Stimulated activated CD4-positive, alpha-beta T cell treated with anti-CD3 and anti-CD28 coated beads, Interleukin-15, amount 100 ng/mL, for 1 hour (primary cell): Measurements from ENCODE around the gene DRD4.

Source experiments
- DNase-seq, 2 donors: peaks; one replicate each; pipeline ENCODE4 v3.0.0-alpha.2; 2020; ENCODE audit warnings: low read depth in 1 of 2, low spot score in 1 of 2

The DRD4 gene

DNA sequence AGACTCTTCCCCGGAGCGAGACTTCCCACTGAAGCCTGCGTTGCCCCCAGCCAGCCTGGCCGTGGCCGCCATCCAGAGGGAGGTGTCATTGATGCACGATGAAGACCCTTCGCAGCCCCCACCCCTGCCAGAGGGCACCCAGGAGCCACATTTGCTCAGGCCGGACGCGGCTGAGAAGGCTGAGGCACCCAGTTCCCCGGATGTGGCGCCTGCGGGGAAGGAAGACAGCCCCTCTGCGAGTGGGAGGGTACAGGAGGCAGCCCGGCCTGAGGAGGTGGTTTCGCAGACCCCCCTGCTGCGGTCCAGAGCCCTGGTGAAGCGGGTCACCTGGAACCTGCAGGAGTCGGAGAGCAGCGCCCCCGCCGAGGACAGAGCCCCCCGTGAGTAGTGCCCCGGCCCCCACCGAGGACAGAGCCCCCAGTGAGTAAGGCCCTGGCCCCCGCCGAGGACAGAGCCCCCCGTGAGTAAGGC is 27.7 kb upstream of the DRD4 start:
- DNase-seq: no peak

GRCh38 chr11:610146-610801 is 26.8 kb upstream of the DRD4 start:
- no peak for DNase-seq

- DNase-seq: no peak
Measured at GRCh38 chr11:611001-611996, 25.8 kb upstream of the DRD4 start.

- no peak for DNase-seq
Measured at GRCh38 chr11:612201-612960, 24.7 kb upstream of the DRD4 start.

GRCh38 chr11:612961-613300 is 24.1 kb upstream of the DRD4 start:
- no peak for DNase-seq

- peak; percentile 63 to 70 for DNase-seq
Measured at GRCh38 chr11:613369-613968, 23.6 kb upstream of the DRD4 start.

DNA sequence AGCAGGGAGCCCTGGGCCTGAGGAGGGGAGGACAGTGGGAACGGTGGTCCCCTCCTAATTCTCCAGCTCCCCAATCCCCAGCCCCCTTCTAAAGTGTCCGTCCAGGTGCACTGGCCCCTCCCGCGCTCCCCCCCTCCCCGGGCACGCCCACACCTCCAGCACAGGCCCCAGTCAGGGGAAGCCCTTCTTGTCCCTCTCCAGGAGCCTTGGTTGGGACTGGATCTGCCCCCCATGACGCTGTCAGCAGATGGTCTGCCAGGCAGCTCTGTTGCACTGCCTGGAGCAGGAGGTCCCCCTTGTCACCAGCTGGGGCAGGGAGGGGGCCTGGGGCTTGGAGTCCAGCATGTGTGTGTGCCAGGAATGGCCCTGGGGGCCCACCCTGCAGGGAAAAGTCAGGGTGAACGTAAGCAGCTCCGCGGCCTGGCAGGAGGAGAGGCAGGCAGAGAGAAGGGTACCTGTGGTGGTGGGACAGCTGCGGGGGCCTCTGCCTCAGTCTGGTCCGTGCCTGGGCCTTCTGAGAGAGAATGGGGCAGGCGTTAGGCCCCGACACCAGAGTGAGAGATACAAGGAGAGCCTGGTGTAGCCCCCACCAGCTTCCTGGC is 22.9 kb upstream of the DRD4 start:
- no peak for DNase-seq

- DNase-seq: no peak
Measured at GRCh38 chr11:614623-615503, 22.2 kb upstream of the DRD4 start.

DNA sequence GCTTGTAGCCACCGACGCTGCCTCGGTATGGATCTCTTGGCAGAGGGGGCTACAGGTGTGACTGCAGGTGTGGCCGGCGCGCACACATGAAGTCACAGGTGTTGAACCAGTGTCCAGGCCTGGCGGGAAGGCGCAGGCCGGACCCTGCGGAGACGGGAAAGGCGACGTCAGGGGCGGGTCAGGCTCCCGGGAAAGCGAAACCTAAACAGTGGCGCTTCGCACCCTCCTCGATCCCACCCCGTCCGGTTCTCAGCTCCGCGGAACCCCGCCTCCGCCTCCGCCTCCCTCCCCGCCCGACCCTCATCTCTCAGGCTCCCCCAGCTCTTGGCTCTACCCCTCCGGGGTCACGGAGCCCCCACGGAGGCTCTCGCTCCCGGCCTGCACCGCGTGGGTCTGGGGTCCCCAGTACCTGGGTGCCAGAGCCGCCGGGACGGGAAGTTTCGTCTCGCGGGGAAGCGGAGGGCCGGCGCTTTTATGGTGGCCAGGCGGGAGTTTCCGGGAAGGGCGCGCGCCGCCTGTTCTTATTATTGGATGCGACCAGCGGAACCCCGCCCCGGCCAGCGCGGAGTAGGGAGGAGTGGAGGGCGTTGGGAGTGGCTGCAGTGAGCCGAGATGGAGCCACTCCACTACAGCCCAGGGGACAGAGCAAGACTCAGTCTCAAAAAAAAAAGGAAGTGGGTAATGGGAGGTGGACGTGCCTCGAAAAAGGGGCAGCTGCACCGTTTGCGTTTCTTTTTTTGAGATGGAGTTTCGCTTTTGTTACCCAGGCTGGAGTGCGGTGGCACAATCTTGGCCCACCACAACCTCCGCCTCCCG is 21.4 kb upstream of the DRD4 start, which contains the start of gene IRF7:
Gene IRF7 (minus strand): TSS at position 447 of the 816 bp plus-strand sequence. CDS start 586 bp downstream, outside the sequence.
- DNase-seq: peak; percentile 66 to 70

- no peak for DNase-seq
Measured at GRCh38 chr11:616320-617198, 20.5 kb upstream of the DRD4 start.

GRCh38 chr11:617199-617911 is 19.7 kb upstream of the DRD4 start:
- DNase-seq: no peak

DNA sequence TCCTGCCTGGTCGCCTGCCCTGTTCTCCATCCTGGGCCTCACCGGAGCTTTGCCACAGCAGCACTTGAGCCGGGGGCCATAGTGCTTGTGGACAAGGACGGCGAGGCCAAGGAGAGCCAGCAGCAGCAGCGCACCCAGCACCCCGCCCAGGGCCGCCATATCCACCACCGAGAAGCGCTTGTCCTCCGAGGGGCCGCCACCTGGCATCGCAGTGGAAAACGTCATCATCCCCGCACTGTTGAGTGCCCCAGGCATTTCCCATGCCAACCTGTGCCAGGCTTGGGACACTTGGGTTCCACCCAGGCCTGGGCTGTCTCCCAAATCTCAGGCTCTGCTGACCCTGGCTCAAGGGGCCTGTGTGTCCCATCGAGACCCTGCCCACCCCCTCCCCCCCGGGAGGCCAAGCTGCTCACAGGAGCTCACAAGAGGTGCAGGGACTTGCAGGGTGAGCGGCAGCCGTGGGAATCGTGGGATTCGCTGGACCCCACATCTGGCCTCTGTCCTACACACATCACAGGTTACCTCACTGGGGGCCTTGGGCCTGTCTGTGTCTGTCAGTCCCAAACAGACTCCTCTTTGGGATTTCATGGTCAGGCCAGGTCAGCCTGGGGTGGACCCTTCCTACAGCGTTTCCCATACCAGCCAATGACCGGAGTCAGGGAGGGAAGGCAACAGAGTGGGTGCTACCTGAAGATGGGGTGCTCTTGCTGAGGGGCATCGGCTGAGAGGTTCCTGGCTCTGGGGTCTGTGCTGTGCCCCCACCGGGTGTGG is 19.0 kb upstream of the DRD4 start:
- no peak for DNase-seq

- DNase-seq: no peak
Measured at GRCh38 chr11:618856-619627, 18.0 kb upstream of the DRD4 start.

- no peak for DNase-seq
Measured at GRCh38 chr11:619628-620050, 17.4 kb upstream of the DRD4 start.

DNA sequence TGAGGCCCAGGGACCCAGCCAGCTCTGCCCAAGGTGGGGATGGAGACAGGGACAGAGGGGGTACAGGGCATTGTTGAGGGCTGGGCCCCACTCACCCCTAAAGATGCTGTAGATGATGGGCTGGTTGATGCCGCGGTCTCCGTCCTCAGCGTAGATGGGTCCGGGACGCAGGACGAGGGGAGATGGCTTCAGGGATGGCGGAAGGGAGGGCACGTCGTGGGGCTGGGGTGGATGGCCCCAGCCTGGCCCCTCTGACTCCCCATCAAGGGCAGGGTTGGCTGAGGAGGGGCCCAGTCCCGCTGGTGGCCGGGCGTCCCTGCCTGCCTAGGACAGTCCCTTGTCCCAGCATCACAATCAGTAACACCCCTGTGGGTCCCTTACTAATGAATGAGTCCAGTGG is 16.9 kb upstream of the DRD4 start:
- no peak for DNase-seq
